Adrenal gland (tissue), 5 donors: ENCODE results near the gene MRC1.

ENCODE experiments used
- POLR2A ChIP-seq, 2 donors: fragments of 450-650 bp; IDR thresholded peaks; one replicate each; pipeline ENCODE4 v1.6.1; 2017; ENCODE audit warnings: antibody characterized with exemption in 2 of 2, mild to moderate bottlenecking in 2 of 2, moderate library complexity in 1 of 2
- TF ChIP-seq, protein P1 (sequence below), 6 experiments: fragments of 450-650 bp in 4 of 6; fragments of 200-600 bp in 2 of 6; sonication (generic) in 1 of 6; IDR thresholded peaks; 1 replicate in 5 of 6; 2 replicates in 1 of 6; pipeline versions ENCODE4 v1.5.1 to v1.8.0; 2016 to 2021; ENCODE audit warnings: antibody characterized with exemption in 6 of 6, mild to moderate bottlenecking in 2 of 6, moderate library complexity in 1 of 6
- donor health status: DM: no; HTN: no; CAD: no.

DNA sequence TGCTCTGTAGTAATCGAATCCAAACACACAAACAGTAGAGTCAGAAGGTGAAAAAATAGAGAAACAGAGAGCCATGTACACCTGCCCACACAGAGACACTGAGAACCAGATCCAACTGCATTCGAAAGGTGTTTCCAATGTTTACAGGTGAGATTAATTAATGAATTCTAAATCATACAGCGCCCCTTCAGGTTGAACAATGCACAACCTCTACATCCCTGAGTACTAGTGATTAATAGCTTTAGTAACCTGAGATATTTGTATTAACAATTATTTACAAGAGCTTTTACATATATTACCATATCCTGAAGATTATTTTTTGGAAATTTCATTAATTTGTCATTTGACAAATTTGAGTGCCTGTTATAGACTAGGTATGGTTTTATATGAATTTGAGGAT, 7.6 kb upstream of the MRC1 start:
- TF ChIP-seq, protein P1, sequence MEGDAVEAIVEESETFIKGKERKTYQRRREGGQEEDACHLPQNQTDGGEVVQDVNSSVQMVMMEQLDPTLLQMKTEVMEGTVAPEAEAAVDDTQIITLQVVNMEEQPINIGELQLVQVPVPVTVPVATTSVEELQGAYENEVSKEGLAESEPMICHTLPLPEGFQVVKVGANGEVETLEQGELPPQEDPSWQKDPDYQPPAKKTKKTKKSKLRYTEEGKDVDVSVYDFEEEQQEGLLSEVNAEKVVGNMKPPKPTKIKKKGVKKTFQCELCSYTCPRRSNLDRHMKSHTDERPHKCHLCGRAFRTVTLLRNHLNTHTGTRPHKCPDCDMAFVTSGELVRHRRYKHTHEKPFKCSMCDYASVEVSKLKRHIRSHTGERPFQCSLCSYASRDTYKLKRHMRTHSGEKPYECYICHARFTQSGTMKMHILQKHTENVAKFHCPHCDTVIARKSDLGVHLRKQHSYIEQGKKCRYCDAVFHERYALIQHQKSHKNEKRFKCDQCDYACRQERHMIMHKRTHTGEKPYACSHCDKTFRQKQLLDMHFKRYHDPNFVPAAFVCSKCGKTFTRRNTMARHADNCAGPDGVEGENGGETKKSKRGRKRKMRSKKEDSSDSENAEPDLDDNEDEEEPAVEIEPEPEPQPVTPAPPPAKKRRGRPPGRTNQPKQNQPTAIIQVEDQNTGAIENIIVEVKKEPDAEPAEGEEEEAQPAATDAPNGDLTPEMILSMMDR (IDR thresholded peaks at IDR 0.05) = no peak
- no peak for TF ChIP-seq POLR2A (IDR thresholded peaks at IDR 0.05)
